ENCODE data around the gene C10orf67. TPM values are rescaled to one million over a fixed set of nuclear protein-coding genes. Genes with fewer than 3 reads are reported as not detected.

The C10orf67 gene
- total RNA-seq, 1 experiment from 2014 or later = not detected

DNA sequence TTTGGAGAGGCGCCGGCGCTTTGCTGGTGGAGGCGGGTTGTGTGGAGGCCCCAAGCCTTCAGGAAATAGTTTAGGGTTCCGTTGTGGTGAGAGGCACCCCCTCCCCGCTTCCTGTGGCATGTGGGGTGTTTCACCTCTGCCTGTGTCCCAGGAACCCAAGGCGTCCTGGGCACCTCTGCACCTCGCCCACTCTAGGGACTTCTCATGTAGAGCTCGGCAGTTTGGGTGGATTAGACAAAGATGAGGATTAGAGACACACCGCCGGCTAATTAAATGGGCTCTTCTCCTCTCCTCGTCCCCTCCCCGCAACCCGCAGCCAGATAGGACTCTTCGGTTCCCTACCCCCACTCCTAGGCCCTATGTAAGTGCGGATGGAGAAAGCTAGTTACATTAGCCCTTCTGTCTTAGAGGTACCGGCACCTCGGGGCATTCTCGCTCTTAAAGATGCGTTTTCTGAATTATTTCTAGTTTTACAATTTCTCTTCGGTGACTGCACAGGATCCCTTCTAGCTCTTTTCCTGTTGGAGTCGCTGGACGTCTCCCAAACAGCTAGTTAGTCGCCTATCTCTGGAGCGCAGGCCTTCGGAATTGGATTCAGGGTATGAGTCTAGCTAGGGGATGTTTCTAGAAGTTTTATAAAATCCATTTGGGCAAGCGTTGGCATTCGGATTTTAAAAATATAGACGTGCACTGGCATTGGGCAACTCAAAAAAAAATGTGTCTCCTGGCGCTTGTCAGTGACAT, 144.7 kb downstream of the C10orf67 start:
- ATAC-seq (no peak), DNase-seq (ENCODE audit: low read depth, low spot score) (no peak)
- no peak overlapping the region for H3K4me3 ChIP-seq (ENCODE audit: low read depth in 2 of 2, low read length in 2 of 2)
- in situ Hi-C loops (cut with HindIII; ENCODE audit: low pct_unique_long_range_greater_than_20kb, low sequenced_read_pairs) (no loop called here), intact Hi-C loops (cut with micrococcal nuclease; ENCODE audit: unreplicated experiment) (no loop called here)
- ChIA-PET CTCF (no interaction called here), POLR2A (no interaction called here)
- BruUV-seq (replicated peaks) = no TSS peak
- H3K4me1 ChIP-seq (ENCODE audit: control insufficient read depth, insufficient read depth, low read length) = no peaks in the 10 kb centered on the region
- no peaks in the 10 kb centered on the region for H3K9me3 ChIP-seq (ENCODE audit: control insufficient read depth, insufficient read depth, low read depth, low read length)
- H3K27ac ChIP-seq (ENCODE audit: low read length) = no peak overlapping the region
- TF ChIP-seq POLR2AphosphoS5 (IDR thresholded peaks at IDR 0.05; ENCODE audit: low read depth, low read length) (no peak), TCF7L2 (IDR thresholded peaks at IDR 0.05; ENCODE audit: low read depth, low read length) (no peak), SIN3A (IDR thresholded peaks at IDR 0.05; ENCODE audit: borderline replicate concordance, insufficient read depth, low read depth, low read length) (no peak)
- TF ChIP-seq, protein P1, sequence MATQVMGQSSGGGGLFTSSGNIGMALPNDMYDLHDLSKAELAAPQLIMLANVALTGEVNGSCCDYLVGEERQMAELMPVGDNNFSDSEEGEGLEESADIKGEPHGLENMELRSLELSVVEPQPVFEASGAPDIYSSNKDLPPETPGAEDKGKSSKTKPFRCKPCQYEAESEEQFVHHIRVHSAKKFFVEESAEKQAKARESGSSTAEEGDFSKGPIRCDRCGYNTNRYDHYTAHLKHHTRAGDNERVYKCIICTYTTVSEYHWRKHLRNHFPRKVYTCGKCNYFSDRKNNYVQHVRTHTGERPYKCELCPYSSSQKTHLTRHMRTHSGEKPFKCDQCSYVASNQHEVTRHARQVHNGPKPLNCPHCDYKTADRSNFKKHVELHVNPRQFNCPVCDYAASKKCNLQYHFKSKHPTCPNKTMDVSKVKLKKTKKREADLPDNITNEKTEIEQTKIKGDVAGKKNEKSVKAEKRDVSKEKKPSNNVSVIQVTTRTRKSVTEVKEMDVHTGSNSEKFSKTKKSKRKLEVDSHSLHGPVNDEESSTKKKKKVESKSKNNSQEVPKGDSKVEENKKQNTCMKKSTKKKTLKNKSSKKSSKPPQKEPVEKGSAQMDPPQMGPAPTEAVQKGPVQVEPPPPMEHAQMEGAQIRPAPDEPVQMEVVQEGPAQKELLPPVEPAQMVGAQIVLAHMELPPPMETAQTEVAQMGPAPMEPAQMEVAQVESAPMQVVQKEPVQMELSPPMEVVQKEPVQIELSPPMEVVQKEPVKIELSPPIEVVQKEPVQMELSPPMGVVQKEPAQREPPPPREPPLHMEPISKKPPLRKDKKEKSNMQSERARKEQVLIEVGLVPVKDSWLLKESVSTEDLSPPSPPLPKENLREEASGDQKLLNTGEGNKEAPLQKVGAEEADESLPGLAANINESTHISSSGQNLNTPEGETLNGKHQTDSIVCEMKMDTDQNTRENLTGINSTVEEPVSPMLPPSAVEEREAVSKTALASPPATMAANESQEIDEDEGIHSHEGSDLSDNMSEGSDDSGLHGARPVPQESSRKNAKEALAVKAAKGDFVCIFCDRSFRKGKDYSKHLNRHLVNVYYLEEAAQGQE (IDR thresholded peaks at IDR 0.05; ENCODE audit: insufficient read depth in 1 of 2, low read depth in 2 of 2, low read length in 1 of 2) = no peak
- TF ChIP-seq, protein P2, sequence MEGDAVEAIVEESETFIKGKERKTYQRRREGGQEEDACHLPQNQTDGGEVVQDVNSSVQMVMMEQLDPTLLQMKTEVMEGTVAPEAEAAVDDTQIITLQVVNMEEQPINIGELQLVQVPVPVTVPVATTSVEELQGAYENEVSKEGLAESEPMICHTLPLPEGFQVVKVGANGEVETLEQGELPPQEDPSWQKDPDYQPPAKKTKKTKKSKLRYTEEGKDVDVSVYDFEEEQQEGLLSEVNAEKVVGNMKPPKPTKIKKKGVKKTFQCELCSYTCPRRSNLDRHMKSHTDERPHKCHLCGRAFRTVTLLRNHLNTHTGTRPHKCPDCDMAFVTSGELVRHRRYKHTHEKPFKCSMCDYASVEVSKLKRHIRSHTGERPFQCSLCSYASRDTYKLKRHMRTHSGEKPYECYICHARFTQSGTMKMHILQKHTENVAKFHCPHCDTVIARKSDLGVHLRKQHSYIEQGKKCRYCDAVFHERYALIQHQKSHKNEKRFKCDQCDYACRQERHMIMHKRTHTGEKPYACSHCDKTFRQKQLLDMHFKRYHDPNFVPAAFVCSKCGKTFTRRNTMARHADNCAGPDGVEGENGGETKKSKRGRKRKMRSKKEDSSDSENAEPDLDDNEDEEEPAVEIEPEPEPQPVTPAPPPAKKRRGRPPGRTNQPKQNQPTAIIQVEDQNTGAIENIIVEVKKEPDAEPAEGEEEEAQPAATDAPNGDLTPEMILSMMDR (IDR thresholded peaks at IDR 0.05) = no peak
- no peaks in the 10 kb centered on the region; the same call in 1 of the 2 replicates for H3K27me3 ChIP-seq (ENCODE audit: control insufficient read depth, insufficient read depth, low read length)
- no peaks in the 10 kb centered on the region for H3K36me3 ChIP-seq (ENCODE audit: control insufficient read depth, insufficient read depth, low read length)

DNA sequence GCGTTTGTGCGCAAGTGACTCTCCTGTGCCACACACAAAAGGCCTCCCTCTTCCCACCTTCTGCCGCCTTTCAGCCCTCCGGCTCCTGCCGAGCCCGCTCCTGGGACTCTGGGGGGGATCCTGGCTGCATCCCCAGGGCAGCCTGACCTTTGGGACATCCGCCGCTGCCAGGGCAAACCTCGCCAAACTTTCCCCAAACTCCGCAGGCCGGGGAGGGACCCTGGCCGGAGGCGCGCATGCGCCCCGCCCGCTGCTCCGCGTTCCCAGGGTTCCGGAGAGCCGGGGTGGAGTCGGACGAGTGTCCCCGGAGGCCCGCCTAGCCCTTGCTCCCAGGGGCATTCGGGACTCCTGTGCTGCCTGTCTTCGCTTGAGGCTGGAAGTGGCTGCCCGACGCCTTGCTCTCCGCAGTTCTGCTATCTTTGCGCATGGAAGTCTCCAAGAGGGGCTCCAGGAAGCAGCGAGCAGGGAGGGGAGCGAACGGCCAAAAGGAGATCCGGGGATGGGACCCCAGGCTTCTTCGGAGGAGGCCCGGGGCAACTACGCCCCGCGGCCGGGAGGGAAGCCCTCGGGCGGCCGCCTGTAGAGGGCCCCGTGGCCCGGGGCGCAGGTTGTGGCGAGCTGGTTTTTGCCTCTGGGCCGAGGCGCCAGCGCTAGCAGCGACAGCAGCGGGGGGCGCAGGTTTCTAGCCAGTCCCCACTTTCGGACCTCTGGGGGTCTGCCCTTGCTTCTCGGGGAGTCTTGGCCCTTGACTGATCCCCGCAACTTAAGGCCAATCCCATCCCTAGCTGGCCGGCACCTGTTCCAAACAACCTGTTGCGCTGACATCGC, 145.4 kb downstream of the C10orf67 start:
- in situ Hi-C loops (cut with HindIII; ENCODE audit: low pct_unique_long_range_greater_than_20kb, low sequenced_read_pairs) = no loop called here
- no peaks in the 10 kb centered on the region for H3K4me1 ChIP-seq (ENCODE audit: control insufficient read depth, insufficient read depth, low read length)
- POLR2A ChIA-PET = no interaction called here
- TF ChIP-seq TCF7L2 (IDR thresholded peaks at IDR 0.05; ENCODE audit: low read depth, low read length) = no peak
- TF ChIP-seq, protein P1 (IDR thresholded peaks at IDR 0.05; ENCODE audit: insufficient read depth in 1 of 2, low read depth in 2 of 2, low read length in 1 of 2) = no peak
- TF ChIP-seq, protein P2 (IDR thresholded peaks at IDR 0.05) = no peak
- no peak for TF ChIP-seq SIN3A (IDR thresholded peaks at IDR 0.05; ENCODE audit: borderline replicate concordance, insufficient read depth, low read depth, low read length)
- no peak for TF ChIP-seq POLR2AphosphoS5 (IDR thresholded peaks at IDR 0.05; ENCODE audit: low read depth, low read length)
- H3K27me3 ChIP-seq (ENCODE audit: control insufficient read depth, insufficient read depth, low read length) = no peaks in the 10 kb centered on the region; the same call in 1 of the 2 replicates
- CTCF ChIA-PET = no interaction called here
- intact Hi-C loops (cut with micrococcal nuclease; ENCODE audit: unreplicated experiment) = no loop called here
- H3K9me3 ChIP-seq (ENCODE audit: control insufficient read depth, insufficient read depth, low read depth, low read length) = no peaks in the 10 kb centered on the region
- H3K36me3 ChIP-seq (ENCODE audit: control insufficient read depth, insufficient read depth, low read length) = no peaks in the 10 kb centered on the region
- DNase-seq (ENCODE audit: low read depth, low spot score) (no peak), ATAC-seq (peak; percentile 84)
- H3K4me3 ChIP-seq (ENCODE audit: low read depth in 2 of 2, low read length in 2 of 2) = peak overlapping the region; percentile 31 to 36
- no TSS peak for BruUV-seq (replicated peaks)
- H3K27ac ChIP-seq (ENCODE audit: low read length) = no peak overlapping the region

All from Panc1 (cell line).